GM12878 (cell line): ENCODE results near the gene FRMD5.

Source experiments
- POLR2AphosphoS5 ChIP-seq: IDR thresholded peaks from 2 replicates; pipeline ENCODE4 v1.6.1; 2011; ENCODE audit warnings: mild to moderate bottlenecking, low read length, inconsistent platforms
- PRDM15 ChIP-seq: fragments of 450-650 bp; formaldehyde crosslinking; IDR thresholded peaks from 2 replicates; pipeline ENCODE4 v1.4.0; 2020; ENCODE audit warnings: mild to moderate bottlenecking, moderate library complexity
- SMC3 ChIP-seq: IDR thresholded peaks from 2 replicates; pipeline ENCODE4 v1.6.1; 2011; ENCODE audit warnings: low read length, improper control_type of control experiment, borderline replicate concordance
- SP1 ChIP-seq: IDR thresholded peaks from one replicate; pipeline ENCODE4 v1.6.1; 2011; ENCODE audit warnings: low read depth, low read length
- YY1 ChIP-seq: IDR thresholded peaks from 2 replicates; pipeline ENCODE4 v1.6.1; 2011; ENCODE audit warnings: low read depth, mild to moderate bottlenecking, low read length

- no peak for TF ChIP-seq YY1
- TF ChIP-seq POLR2AphosphoS5, result no peak
- no peak for TF ChIP-seq PRDM15 (CRISPR knock-in tag)
- no peak for TF ChIP-seq SP1
- no peak for TF ChIP-seq SMC3
These were observed 281.1 kb downstream of the FRMD5 start for GRCh38 chr15:43913941-43914340.
